Osteoblast (primary cell): ENCODE measurements around the gene COA8. TPM values are rescaled to one million over a fixed set of nuclear protein-coding genes. Genes with fewer than 3 reads are reported as not detected.
A peak's percentile ranks its signal among the peaks of the same experiment; 100 is the strongest.

Experiments used
- DNase-seq: peaks from one replicate; pipeline ENCODE4 v3.0.0; 2011; ENCODE audit warnings: low spot score, mixed read lengths; ENCODE audit not compliant: insufficient read length; ENCODE audit errors: missing footprints
- H2AFZ ChIP-seq: 2 replicates; pipeline ENCODE4 v1.6.0; 2011; ENCODE audit warnings: mild to moderate bottlenecking, low read length
- H3K27ac ChIP-seq: 2 replicates; pipeline ENCODE4 v1.5.1; 2011; ENCODE audit warnings: mild to moderate bottlenecking, low read depth, low read length, moderate library complexity
- H3K27me3 ChIP-seq: 2 replicates; pipeline ENCODE4 v1.6.0; 2012; ENCODE audit warnings: mild to moderate bottlenecking, control low read depth, inconsistent platforms, low read length, moderate library complexity; ENCODE audit not compliant: insufficient read depth
- H3K36me3 ChIP-seq: 2 replicates; pipeline ENCODE4 v1.5.1; 2011; ENCODE audit warnings: mild to moderate bottlenecking, low read length, control low read depth, moderate library complexity; ENCODE audit not compliant: insufficient read depth
- H3K4me1 ChIP-seq: 2 replicates; pipeline ENCODE4 v1.5.1; 2011; ENCODE audit warnings: mild to moderate bottlenecking, low read length, control low read depth, moderate library complexity; ENCODE audit not compliant: insufficient read depth
- H3K4me2 ChIP-seq: 2 replicates; pipeline ENCODE4 v1.6.0; 2011; ENCODE audit warnings: mild to moderate bottlenecking, low read length; ENCODE audit not compliant: insufficient read depth
- H3K4me3 ChIP-seq: fragments of 200-600 bp; sonication (generic); 3 replicates; pipeline ENCODE4 v1.5.1; 2012; ENCODE audit warnings: mild to moderate bottlenecking, low read length, inconsistent platforms; ENCODE audit not compliant: insufficient read depth
- H3K79me2 ChIP-seq: 2 replicates; pipeline ENCODE4 v1.6.0; 2012; ENCODE audit warnings: mild to moderate bottlenecking, low read length, control low read depth, inconsistent platforms; ENCODE audit not compliant: insufficient read depth
- H3K9me3 ChIP-seq: 2 replicates; pipeline ENCODE4 v1.5.1; 2011; ENCODE audit warnings: low read depth, low read length, control low read depth
- H4K20me1 ChIP-seq: 2 replicates; pipeline ENCODE4 v1.6.0; 2012; ENCODE audit warnings: mild to moderate bottlenecking, low read length, control low read depth; ENCODE audit not compliant: insufficient read depth
- total RNA-seq: library from RNA; depleted of rRNA; stranded (reverse); fragments of >200 nt; gene quantifications from 2 replicates; pipeline ENCODE4 v1.2.3, GENCODE V29; 2012
- TF ChIP-seq, protein P1 (sequence below): IDR thresholded peaks from 2 replicates; pipeline ENCODE4 v1.5.1; 2011; ENCODE audit warnings: mild to moderate bottlenecking, low read depth, low read length, moderate library complexity; ENCODE audit errors: extremely low read depth

The COA8 gene
- total RNA-seq, 1 donor = 24.6 TPM

DNA sequence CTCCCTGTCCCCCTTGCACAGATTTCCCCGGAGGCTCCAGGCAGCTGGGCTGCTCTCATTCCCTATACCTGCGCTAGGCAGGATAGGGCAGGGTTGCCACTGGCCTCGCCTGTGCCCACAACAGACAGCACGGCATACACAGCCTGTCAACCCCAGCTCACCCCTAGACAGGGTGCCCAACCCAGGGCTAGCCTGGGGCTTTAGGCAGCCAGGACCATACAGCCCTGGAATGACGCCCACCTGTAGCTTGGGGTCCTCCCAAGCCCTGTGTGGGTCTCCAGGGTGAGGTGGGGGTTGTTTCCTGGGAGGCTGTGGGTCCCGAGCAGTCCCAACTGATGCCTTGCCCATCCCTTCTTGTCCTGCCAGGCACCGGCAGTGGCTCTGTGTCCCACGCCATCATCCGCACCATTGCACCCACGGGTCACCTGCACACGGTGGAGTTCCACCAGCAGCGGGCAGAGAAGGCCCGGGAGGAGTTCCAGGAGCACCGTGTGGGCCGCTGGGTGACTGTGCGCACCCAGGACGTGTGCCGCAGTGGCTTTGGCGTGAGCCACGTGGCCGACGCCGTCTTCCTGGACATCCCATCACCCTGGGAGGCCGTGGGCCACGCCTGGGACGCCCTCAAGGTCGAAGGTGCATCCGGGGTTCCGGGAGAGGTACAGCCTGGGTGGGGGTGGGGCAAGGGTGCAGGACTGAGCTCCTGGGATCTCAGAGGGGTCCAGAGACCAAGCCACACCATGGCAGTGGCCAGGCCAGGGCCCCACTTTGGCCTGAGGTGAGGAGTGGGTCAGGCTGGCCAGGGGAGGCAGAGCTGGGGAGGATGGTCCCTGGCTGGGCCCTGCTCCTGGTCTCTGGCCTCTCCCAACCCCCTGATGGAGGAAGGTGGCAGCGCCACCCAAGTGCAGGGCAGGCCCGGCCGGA lies 30.3 kb upstream of the COA8 start:
- H3K36me3 ChIP-seq = peaks cover 8% of the 10 kb centered on the region

DNA sequence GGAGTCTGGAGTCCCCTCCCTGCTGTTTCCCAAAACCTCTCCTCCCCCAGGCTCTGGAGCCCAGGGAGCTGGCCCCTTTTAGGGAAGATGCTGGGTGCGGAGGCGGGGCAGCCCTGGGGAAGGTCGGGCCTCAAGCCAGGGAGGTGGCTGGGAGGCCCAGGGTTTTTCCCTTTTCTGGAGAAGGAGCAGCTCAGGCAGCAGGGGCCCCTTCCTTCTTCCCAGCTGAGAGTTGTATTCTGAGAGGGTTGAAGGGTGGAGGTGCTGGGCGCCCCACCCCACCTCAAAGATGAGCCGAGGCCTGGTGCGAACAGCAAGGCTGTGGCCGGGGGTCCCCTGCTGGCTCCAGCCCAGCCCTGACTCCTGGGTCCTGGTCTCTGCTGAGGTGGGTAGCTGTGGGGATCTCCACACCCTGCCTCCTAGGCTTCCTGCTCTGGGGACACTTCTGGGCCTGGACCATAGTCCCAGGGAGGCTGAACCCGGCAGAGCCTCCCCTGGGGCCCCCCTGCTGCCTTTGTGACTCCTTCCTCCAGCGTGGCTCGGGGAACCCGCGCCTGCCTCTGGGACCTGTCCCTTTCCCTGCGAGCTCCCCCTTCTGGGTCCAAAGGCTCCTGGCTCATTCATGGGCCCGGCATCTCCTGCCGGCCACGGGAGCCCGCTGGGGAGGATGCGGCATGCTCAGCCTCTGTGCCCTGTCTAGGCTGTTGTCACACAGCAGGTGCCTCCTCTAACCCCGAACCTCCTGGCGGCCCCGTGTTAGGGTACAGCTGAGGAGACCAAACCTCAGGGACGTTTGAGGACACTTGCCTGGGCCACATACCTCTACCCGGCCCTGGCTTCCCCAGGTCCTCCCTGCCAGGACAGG lies 29.4 kb upstream of the COA8 start:
- Histone ChIP-seq H3K27me3 (no peaks in the 10 kb centered on the region), H3K79me2 (peaks cover 40% of the 10 kb centered on the region), H3K4me2 (no peak overlapping the region), H4K20me1 (peaks cover 23% of the 10 kb centered on the region), H2AFZ (no peak overlapping the region), H3K4me1 (peaks cover 11% of the 10 kb centered on the region), H3K27ac (no peak overlapping the region), H3K4me3 (no peak overlapping the region), H3K9me3 (no peaks in the 10 kb centered on the region), H3K36me3 (peaks cover 8% of the 10 kb centered on the region)
- DNase-seq = peak; percentile 72
- TF ChIP-seq, protein P1, sequence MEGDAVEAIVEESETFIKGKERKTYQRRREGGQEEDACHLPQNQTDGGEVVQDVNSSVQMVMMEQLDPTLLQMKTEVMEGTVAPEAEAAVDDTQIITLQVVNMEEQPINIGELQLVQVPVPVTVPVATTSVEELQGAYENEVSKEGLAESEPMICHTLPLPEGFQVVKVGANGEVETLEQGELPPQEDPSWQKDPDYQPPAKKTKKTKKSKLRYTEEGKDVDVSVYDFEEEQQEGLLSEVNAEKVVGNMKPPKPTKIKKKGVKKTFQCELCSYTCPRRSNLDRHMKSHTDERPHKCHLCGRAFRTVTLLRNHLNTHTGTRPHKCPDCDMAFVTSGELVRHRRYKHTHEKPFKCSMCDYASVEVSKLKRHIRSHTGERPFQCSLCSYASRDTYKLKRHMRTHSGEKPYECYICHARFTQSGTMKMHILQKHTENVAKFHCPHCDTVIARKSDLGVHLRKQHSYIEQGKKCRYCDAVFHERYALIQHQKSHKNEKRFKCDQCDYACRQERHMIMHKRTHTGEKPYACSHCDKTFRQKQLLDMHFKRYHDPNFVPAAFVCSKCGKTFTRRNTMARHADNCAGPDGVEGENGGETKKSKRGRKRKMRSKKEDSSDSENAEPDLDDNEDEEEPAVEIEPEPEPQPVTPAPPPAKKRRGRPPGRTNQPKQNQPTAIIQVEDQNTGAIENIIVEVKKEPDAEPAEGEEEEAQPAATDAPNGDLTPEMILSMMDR = no peak

More for the DNA sequence above, 30.3 kb upstream of the COA8 start:
- H3K79me2 ChIP-seq = peaks cover 40% of the 10 kb centered on the region
- no peak overlapping the region for H3K4me2 ChIP-seq
- peak; percentile 81 for DNase-seq
- peaks cover 18% of the 10 kb centered on the region for H3K4me1 ChIP-seq
- no peak overlapping the region for H3K27ac ChIP-seq
- H3K4me3 ChIP-seq = no peak overlapping the region
- TF ChIP-seq, protein P1 = no peak
- H3K9me3 ChIP-seq = no peaks in the 10 kb centered on the region
- H2AFZ ChIP-seq = no peak overlapping the region
- no peaks in the 10 kb centered on the region for H3K27me3 ChIP-seq
- H4K20me1 ChIP-seq = peaks cover 23% of the 10 kb centered on the region

DNA sequence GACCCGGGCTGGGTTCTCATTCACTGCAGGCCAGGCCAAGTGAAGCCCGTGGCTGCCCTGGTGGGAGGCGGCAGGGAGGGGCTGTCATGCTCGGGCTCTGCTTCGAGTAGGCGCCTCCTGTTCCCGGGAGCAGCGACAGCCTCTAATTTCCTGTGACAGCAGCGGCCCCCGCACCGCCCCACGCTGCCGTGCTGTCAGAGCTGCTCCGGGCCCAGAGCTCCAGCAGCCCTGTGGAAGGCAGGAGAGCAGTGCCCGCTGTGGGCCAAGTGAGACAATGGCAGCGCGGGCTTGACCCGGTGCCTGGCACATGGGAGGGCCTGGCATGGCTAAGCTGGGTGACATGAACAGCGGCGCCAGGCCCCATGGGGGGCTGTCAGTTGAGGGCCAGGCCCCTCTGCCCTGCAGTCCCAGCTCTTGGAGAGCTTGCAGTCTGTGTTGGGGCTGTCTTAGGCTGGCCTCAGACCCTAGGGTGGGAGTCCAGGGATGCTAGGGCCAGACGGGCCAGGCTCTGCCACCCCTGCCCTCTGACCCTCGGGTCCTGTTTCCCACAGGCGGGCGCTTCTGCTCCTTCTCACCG lies 28.7 kb upstream of the COA8 start:
- peaks cover 23% of the 10 kb centered on the region for H4K20me1 ChIP-seq
- no peak overlapping the region for H3K4me2 ChIP-seq
- no peak overlapping the region for H3K4me3 ChIP-seq
- H3K36me3 ChIP-seq = peaks cover 8% of the 10 kb centered on the region
- H3K27ac ChIP-seq = no peak overlapping the region
- peaks cover 36% of the 10 kb centered on the region for H3K79me2 ChIP-seq
- TF ChIP-seq, protein P1 = no peak
- peak; percentile 56 for DNase-seq
- H2AFZ ChIP-seq = no peak overlapping the region
- H3K27me3 ChIP-seq = no peaks in the 10 kb centered on the region
- H3K4me1 ChIP-seq = peaks cover 16% of the 10 kb centered on the region
- H3K9me3 ChIP-seq = no peaks in the 10 kb centered on the region
